ENCODE results near the gene RFX6. TPM values are rescaled to one million over a fixed set of nuclear protein-coding genes. Genes with fewer than 3 reads are reported as not detected.

The RFX6 gene
- total and polyA plus RNA-seq, 4 donors, result not detected

GRCh38 chr6:116925088-116925794, 48.2 kb downstream of the RFX6 start:
- Histone ChIP-seq H3K27ac (ENCODE audit: low read depth in 1 of 2, low read length in 2 of 2) (no peak overlapping the region), H3K36me3 (ENCODE audit: control insufficient read depth in 1 of 2, insufficient read depth in 2 of 2, low read length in 1 of 2) (no peaks in the 10 kb centered on the region), H3K9me3 (ENCODE audit: control insufficient read depth, low read length) (no peaks in the 10 kb centered on the region), H3K27me3 (ENCODE audit: control insufficient read depth in 1 of 2, insufficient read depth in 2 of 2, low read length in 1 of 2) (peaks cover 0 to 2% of the 10 kb centered on the region in 2 donors), H3K4me3 (ENCODE audit: low read length in 2 of 2) (peak overlapping the region in 1 of 2 donors; percentile 4), H3K4me1 (ENCODE audit: control insufficient read depth in 1 of 2, insufficient read depth in 2 of 2, low read length in 2 of 2) (no peaks in the 10 kb centered on the region)
- WGBS, 2 donors, result 15 to 18% methylated on average over 10 of the region's 10 CpGs
- DNase-seq (no peak), ATAC-seq (ENCODE audit: low FRiP score) (no peak)
- intact Hi-C loops (cut with DNase I), result no loop called here

- no peak for ATAC-seq (ENCODE audit: low FRiP score)
- no peaks in the 10 kb centered on the region for H3K36me3 ChIP-seq (ENCODE audit: control insufficient read depth in 1 of 2, insufficient read depth in 2 of 2, low read length in 1 of 2)
- DNase-seq, result no peak
- no peak overlapping the region for H3K4me3 ChIP-seq (ENCODE audit: low read length in 2 of 2)
- peaks cover 1% of the 10 kb centered on the region for H3K9me3 ChIP-seq (ENCODE audit: control insufficient read depth, low read length)
- H3K4me1 ChIP-seq (ENCODE audit: control insufficient read depth in 1 of 2, insufficient read depth in 2 of 2, low read length in 2 of 2), result no peaks in the 10 kb centered on the region
- 47 to 49% methylated on average over 6 of the region's 6 CpGs for WGBS, 2 donors
- H3K27me3 ChIP-seq (ENCODE audit: control insufficient read depth in 1 of 2, insufficient read depth in 2 of 2, low read length in 1 of 2), result peaks cover 0 to 2% of the 10 kb centered on the region in 2 donors
- intact Hi-C loops (cut with DNase I), result no loop called here
- H3K27ac ChIP-seq (ENCODE audit: low read depth in 1 of 2, low read length in 2 of 2), result no peak overlapping the region
Observed at GRCh38 chr6:116928677-116929076, 51.6 kb downstream of the RFX6 start.

GRCh38 chr6:116929825-116930224, 52.8 kb downstream of the RFX6 start:
- intact Hi-C loops (cut with DNase I), result no loop called here
- peaks cover 1% of the 10 kb centered on the region for H3K9me3 ChIP-seq (ENCODE audit: control insufficient read depth, low read length)
- ATAC-seq (ENCODE audit: low FRiP score) (no peak), DNase-seq (no peak)
- WGBS, 2 donors, result 77 to 78% methylated on average over 1 of the region's 1 CpG
- H3K27me3 ChIP-seq (ENCODE audit: control insufficient read depth in 1 of 2, insufficient read depth in 2 of 2, low read length in 1 of 2), result no peaks in the 10 kb centered on the region
- H3K4me3 ChIP-seq (ENCODE audit: low read length in 2 of 2), result no peak overlapping the region
- H3K27ac ChIP-seq (ENCODE audit: low read depth in 1 of 2, low read length in 2 of 2), result no peak overlapping the region
- no peaks in the 10 kb centered on the region for H3K36me3 ChIP-seq (ENCODE audit: control insufficient read depth in 1 of 2, insufficient read depth in 2 of 2, low read length in 1 of 2)
- H3K4me1 ChIP-seq (ENCODE audit: control insufficient read depth in 1 of 2, insufficient read depth in 2 of 2, low read length in 2 of 2), result no peaks in the 10 kb centered on the region

GRCh38 chr6:116931456-116931855, 54.4 kb downstream of the RFX6 start:
- ATAC-seq (ENCODE audit: low FRiP score) (no peak), DNase-seq (no peak)
- intact Hi-C loops (cut with DNase I), result no loop called here
- no peaks in the 10 kb centered on the region for H3K4me1 ChIP-seq (ENCODE audit: control insufficient read depth in 1 of 2, insufficient read depth in 2 of 2, low read length in 2 of 2)
- H3K27me3 ChIP-seq (ENCODE audit: control insufficient read depth in 1 of 2, insufficient read depth in 2 of 2, low read length in 1 of 2), result no peaks in the 10 kb centered on the region
- no peak overlapping the region for H3K27ac ChIP-seq (ENCODE audit: low read depth in 1 of 2, low read length in 2 of 2)
- H3K9me3 ChIP-seq (ENCODE audit: control insufficient read depth, low read length), result peaks cover 1% of the 10 kb centered on the region
- no peak overlapping the region for H3K4me3 ChIP-seq (ENCODE audit: low read length in 2 of 2)
- no peaks in the 10 kb centered on the region for H3K36me3 ChIP-seq (ENCODE audit: control insufficient read depth in 1 of 2, insufficient read depth in 2 of 2, low read length in 1 of 2)

GRCh38 chr6:116932496-116932895, 55.5 kb downstream of the RFX6 start:
- DNase-seq, result no peak
- Histone ChIP-seq H3K36me3 (ENCODE audit: control insufficient read depth in 1 of 2, insufficient read depth in 2 of 2, low read length in 1 of 2) (no peaks in the 10 kb centered on the region), H3K4me3 (ENCODE audit: low read length in 2 of 2) (no peak overlapping the region), H3K9me3 (ENCODE audit: control insufficient read depth, low read length) (peaks cover 1% of the 10 kb centered on the region), H3K27ac (ENCODE audit: low read depth in 1 of 2, low read length in 2 of 2) (no peak overlapping the region), H3K4me1 (ENCODE audit: control insufficient read depth in 1 of 2, insufficient read depth in 2 of 2, low read length in 2 of 2) (no peaks in the 10 kb centered on the region), H3K27me3 (ENCODE audit: control insufficient read depth in 1 of 2, insufficient read depth in 2 of 2, low read length in 1 of 2) (no peaks in the 10 kb centered on the region)
- intact Hi-C loops (cut with DNase I), result no loop called here
- no peak for ATAC-seq (ENCODE audit: low FRiP score)
- 66 to 76% methylated on average over 1 of the region's 1 CpG for WGBS, 2 donors

GRCh38 chr6:116933485-116933884, 56.4 kb downstream of the RFX6 start:
- ATAC-seq (ENCODE audit: low FRiP score), result no peak
- H3K9me3 ChIP-seq (ENCODE audit: control insufficient read depth, low read length), result peaks cover 1% of the 10 kb centered on the region
- 22 to 27% methylated on average over 2 of the region's 2 CpGs for WGBS, 2 donors
- H3K4me1 ChIP-seq (ENCODE audit: control insufficient read depth in 1 of 2, insufficient read depth in 2 of 2, low read length in 2 of 2), result no peaks in the 10 kb centered on the region
- no peaks in the 10 kb centered on the region for H3K27me3 ChIP-seq (ENCODE audit: control insufficient read depth in 1 of 2, insufficient read depth in 2 of 2, low read length in 1 of 2)
- DNase-seq, result no peak
- no peak overlapping the region for H3K4me3 ChIP-seq (ENCODE audit: low read length in 2 of 2)
- H3K36me3 ChIP-seq (ENCODE audit: control insufficient read depth in 1 of 2, insufficient read depth in 2 of 2, low read length in 1 of 2), result no peaks in the 10 kb centered on the region
- H3K27ac ChIP-seq (ENCODE audit: low read depth in 1 of 2, low read length in 2 of 2), result no peak overlapping the region
- intact Hi-C loops (cut with DNase I), result no loop called here

- intact Hi-C loops (cut with DNase I), result no loop called here
Observed at GRCh38 chr6:116938305-116938704, 61.3 kb downstream of the RFX6 start.

GRCh38 chr6:116941727-116942126, 64.7 kb downstream of the RFX6 start:
- H3K4me1 ChIP-seq (ENCODE audit: control insufficient read depth in 1 of 2, insufficient read depth in 2 of 2, low read length in 2 of 2), result no peaks in the 10 kb centered on the region
- intact Hi-C loops (cut with DNase I), result no loop called here
- H3K36me3 ChIP-seq (ENCODE audit: control insufficient read depth in 1 of 2, insufficient read depth in 2 of 2, low read length in 1 of 2), result no peaks in the 10 kb centered on the region
- H3K27ac ChIP-seq (ENCODE audit: low read depth in 1 of 2, low read length in 2 of 2), result no peak overlapping the region
- H3K9me3 ChIP-seq (ENCODE audit: control insufficient read depth, low read length), result no peaks in the 10 kb centered on the region
- no peak overlapping the region for H3K4me3 ChIP-seq (ENCODE audit: low read length in 2 of 2)
- WGBS, 2 donors, result 39 to 58% methylated on average over 4 of the region's 4 CpGs
- no peaks in the 10 kb centered on the region for H3K27me3 ChIP-seq (ENCODE audit: control insufficient read depth in 1 of 2, insufficient read depth in 2 of 2, low read length in 1 of 2)
- DNase-seq, result no peak
- no peak for ATAC-seq (ENCODE audit: low FRiP score)

More at GRCh38 chr6:116938305-116938704, 61.3 kb downstream of the RFX6 start:
- Histone ChIP-seq H3K4me1 (ENCODE audit: control insufficient read depth in 1 of 2, insufficient read depth in 2 of 2, low read length in 2 of 2) (no peaks in the 10 kb centered on the region), H3K4me3 (ENCODE audit: low read length in 2 of 2) (no peak overlapping the region), H3K36me3 (ENCODE audit: control insufficient read depth in 1 of 2, insufficient read depth in 2 of 2, low read length in 1 of 2) (no peaks in the 10 kb centered on the region), H3K27me3 (ENCODE audit: control insufficient read depth in 1 of 2, insufficient read depth in 2 of 2, low read length in 1 of 2) (no peaks in the 10 kb centered on the region), H3K27ac (ENCODE audit: low read depth in 1 of 2, low read length in 2 of 2) (no peak overlapping the region), H3K9me3 (ENCODE audit: control insufficient read depth, low read length) (no peaks in the 10 kb centered on the region)
- no peak for ATAC-seq (ENCODE audit: low FRiP score)
- peak in 1 of 2 donors; percentile 40 for DNase-seq
- 80 to 82% methylated on average over 8 of the region's 8 CpGs for WGBS, 2 donors

- H3K4me3 ChIP-seq (ENCODE audit: low read length in 2 of 2), result no peak overlapping the region
- H3K36me3 ChIP-seq (ENCODE audit: control insufficient read depth in 1 of 2, insufficient read depth in 2 of 2, low read length in 1 of 2), result no peaks in the 10 kb centered on the region
- intact Hi-C loops (cut with DNase I), result no loop called here
- no peaks in the 10 kb centered on the region for H3K27me3 ChIP-seq (ENCODE audit: control insufficient read depth in 1 of 2, insufficient read depth in 2 of 2, low read length in 1 of 2)
- ATAC-seq (ENCODE audit: low FRiP score) (no peak), DNase-seq (no peak)
- H3K27ac ChIP-seq (ENCODE audit: low read depth in 1 of 2, low read length in 2 of 2), result no peak overlapping the region
- no peaks in the 10 kb centered on the region for H3K4me1 ChIP-seq (ENCODE audit: control insufficient read depth in 1 of 2, insufficient read depth in 2 of 2, low read length in 2 of 2)
- no peaks in the 10 kb centered on the region for H3K9me3 ChIP-seq (ENCODE audit: control insufficient read depth, low read length)
- WGBS, 2 donors, result 68% methylated on average over 5 of the region's 5 CpGs
Observed at GRCh38 chr6:116945809-116946208, 68.8 kb downstream of the RFX6 start.
